GM12878 (cell line): Measurements from ENCODE around the gene TEC. TPM values are rescaled to one million over a fixed set of nuclear protein-coding genes. Genes with fewer than 3 reads are reported as not detected.

ENCODE experiments used
- ATAC-seq: fragments of 200-7000 bp; cut with Tn5 transposase; 3 replicates; pipeline ENCODE4 v1.9.1; 2020; ENCODE audit warnings: mild to moderate bottlenecking, moderate library complexity
- BruUV-seq: library from RNA; stranded (reverse); fragments of 400-500 nt; replicated peaks from 2 replicates; lab custom pipeline; 2021; lab: Mats Ljungman, UMichigan
- CTCF ChIA-PET: fragments of 300-600 bp; sonication (Branson Sonifier 250); formaldehyde crosslinking; extraction: SDS; loops from one replicate; lab custom pipeline; 2021; ENCODE audit warnings: inconsistent platforms; lab: Yijun Ruan, JAX
- POLR2A ChIA-PET: fragments of 350-600 bp; formaldehyde crosslinking; extraction: SDS; loops from one replicate; lab custom pipeline; 2021; ENCODE audit warnings: inconsistent platforms; lab: Charles Lee
- RAD21 ChIA-PET: fragments of 300-600 bp; sonication (Branson Sonifier 250); formaldehyde crosslinking; loops from one replicate; lab custom pipeline; 2023; ENCODE audit warnings: antibody characterized with exemption; ENCODE audit not compliant: unreplicated experiment; lab: Charles Lee
- SMC1A ChIA-PET: fragments of 300-600 bp; sonication (Branson Sonifier 250); formaldehyde crosslinking; loops from one replicate; lab custom pipeline; 2023; ENCODE audit not compliant: unreplicated experiment, uncharacterized antibody; lab: Charles Lee
- DNase-seq: peaks from one replicate; pipeline ENCODE4 v3.0.0-alpha.2; 2011; ENCODE audit warnings: low read depth, low spot score
- FAIRE-seq: peaks from 3 replicates; lab custom pipeline; 2011; peaks lifted over from hg19 to GRCh38; lab: Jason Lieb, UNC
- H2AFZ ChIP-seq: 2 replicates; pipeline ENCODE4 v1.6.0; 2011; ENCODE audit warnings: low read depth, low read length, control low read depth; ENCODE audit not compliant: control insufficient read depth
- H3K27ac ChIP-seq: 2 replicates; pipeline ENCODE4 v1.5.1; 2011; ENCODE audit warnings: control low read depth; ENCODE audit not compliant: control insufficient read depth, insufficient read depth
- H3K27me3 ChIP-seq, 2 experiments: replicated peaks in 1 of 2; 2 replicates each; pipeline versions ENCODE4 v1.6.0 to v1.6.1; 2011; ENCODE audit warnings: low read length in 1 of 2; ENCODE audit not compliant: control insufficient read depth in 2 of 2, insufficient read depth in 2 of 2
- H3K36me3 ChIP-seq, 2 experiments: 2 replicates each; pipeline ENCODE4 v1.5.1; 2011; ENCODE audit warnings: low read length in 1 of 2; ENCODE audit not compliant: control insufficient read depth in 2 of 2, insufficient read depth in 2 of 2
- H3K4me1 ChIP-seq: 2 replicates; pipeline ENCODE4 v1.6.1; 2011; ENCODE audit warnings: mild to moderate bottlenecking, low read length, moderate library complexity, mixed read lengths; ENCODE audit not compliant: control insufficient read depth, insufficient read depth
- H3K4me2 ChIP-seq: 2 replicates; pipeline ENCODE4 v1.6.0; 2011; ENCODE audit warnings: control low read depth; ENCODE audit not compliant: control insufficient read depth, insufficient read depth
- H3K4me3 ChIP-seq: fragments of 200-600 bp; sonication (generic); 2 replicates; pipeline ENCODE4 v1.5.1; 2016
- H3K79me2 ChIP-seq: 2 replicates; pipeline ENCODE4 v1.6.0; 2011; ENCODE audit warnings: low read length; ENCODE audit not compliant: control insufficient read depth, insufficient read depth
- H3K9ac ChIP-seq: 2 replicates; pipeline ENCODE4 v1.8.0; 2011; ENCODE audit warnings: low read length, control low read depth, mixed read lengths; ENCODE audit not compliant: control insufficient read depth, insufficient read depth
- H3K9me3 ChIP-seq: replicated peaks from 3 replicates; pipeline ENCODE4 v1.5.1; 2011; ENCODE audit warnings: mild to moderate bottlenecking, low read length; ENCODE audit not compliant: control insufficient read depth, insufficient read depth
- H4K20me1 ChIP-seq: 2 replicates; pipeline ENCODE4 v1.6.0; 2011; ENCODE audit not compliant: control insufficient read depth, insufficient read depth
- ESRRA ChIP-seq: IDR thresholded peaks from 2 replicates; pipeline ENCODE4 v1.6.1; 2012; ENCODE audit warnings: mild to moderate bottlenecking, low read length, improper control_type of control experiment
- HCFC1 ChIP-seq: fragments of 150-350 bp; IDR thresholded peaks from 2 replicates; pipeline ENCODE4 v1.6.1; 2014; ENCODE audit warnings: low read length
- KLF5 ChIP-seq: fragments of 450-650 bp; IDR thresholded peaks from 2 replicates; pipeline ENCODE4 v1.6.1; 2014; ENCODE audit warnings: mild to moderate bottlenecking; ENCODE audit not compliant: partially characterized antibody
- MEF2B ChIP-seq: fragments of 450-650 bp; IDR thresholded peaks from 2 replicates; pipeline ENCODE4 v1.6.1; 2018; ENCODE audit warnings: mild to moderate bottlenecking, moderate library complexity; ENCODE audit not compliant: partially characterized antibody, poor library complexity, severe bottlenecking
- SMAD5 ChIP-seq: IDR thresholded peaks from 2 replicates; pipeline ENCODE4 v1.6.1; 2016; ENCODE audit warnings: antibody characterized with exemption, low read depth
- SPI1 ChIP-seq: IDR thresholded peaks from 2 replicates; pipeline ENCODE4 v1.6.1; 2011; ENCODE audit warnings: low read depth, mild to moderate bottlenecking, low read length, moderate library complexity, borderline replicate concordance; ENCODE audit not compliant: insufficient read depth
- SUPT20H ChIP-seq: IDR thresholded peaks from 2 replicates; pipeline ENCODE4 v1.6.1; 2011; ENCODE audit warnings: low read depth, mild to moderate bottlenecking, low read length, moderate library complexity, borderline replicate concordance; ENCODE audit not compliant: control insufficient read depth
- YY1 ChIP-seq: IDR thresholded peaks from 2 replicates; pipeline ENCODE4 v1.6.1; 2011; ENCODE audit warnings: low read depth, mild to moderate bottlenecking, low read length
- WGBS: methylation state at CpG from one replicate; pipeline ENCODE4 v1.1.6; 2016; ENCODE audit warnings: low lambda C conversion rate; ENCODE audit not compliant: insufficient replicate concordance, insufficient coverage; ENCODE audit errors: missing lambda C conversion rate; 5-methylcytosine and 5-hydroxymethylcytosine counted together
- in situ Hi-C: fragments of 300-500 bp; cut with MboI; formaldehyde crosslinking; loops from 9 replicates; pipeline ENCODE4 v1.14.3; 2018; ENCODE audit warnings: mixed read lengths
- intact Hi-C: fragments of 100-400 bp; cut with micrococcal nuclease; formaldehyde crosslinking; loops from one replicate; pipeline ENCODE4 v1.14.2; 2022; ENCODE audit not compliant: unreplicated experiment
- polyA plus RNA-seq, 11 experiments: library from polyadenylated mRNA; depleted of rRNA in 4 of 11; unstranded in 6 of 11; stranded (reverse) in 5 of 11; fragments of >200 nt; fragmentation: Nextera tagmentation in 4 of 11; fragmentation: Illumina TruSeq in 1 of 11; extraction: Ambion mirVana in 4 of 11; extraction: Trizol in 1 of 11; gene quantifications; 1 replicate in 1 of 11; 2 replicates in 10 of 11; pipeline versions ENCODE4 v1.2.1 to v1.2.3, GENCODE V29; 2011 to 2016; ENCODE audit warnings: inconsistent platforms in 2 of 11, missing spikeins in 2 of 11, low read depth in 1 of 11
- total RNA-seq, 4 experiments: library from RNA; depleted of rRNA in 3 of 4; stranded (reverse); fragments of >200 nt in 3 of 4; fragmentation: Illumina TruSeq in 1 of 4; extraction: Trizol in 1 of 4; gene quantifications; 2 replicates each; pipeline versions ENCODE4 v1.2.1 to v1.2.3, GENCODE V29; 2013 to 2021

TEC gene
- total and polyA plus RNA-seq, 10 of the 15 experiments (the other 5 are each of a cell fraction or from before 2014, with no cell fraction given): 7.4 to 27.2 (median 17.1) TPM

DNA sequence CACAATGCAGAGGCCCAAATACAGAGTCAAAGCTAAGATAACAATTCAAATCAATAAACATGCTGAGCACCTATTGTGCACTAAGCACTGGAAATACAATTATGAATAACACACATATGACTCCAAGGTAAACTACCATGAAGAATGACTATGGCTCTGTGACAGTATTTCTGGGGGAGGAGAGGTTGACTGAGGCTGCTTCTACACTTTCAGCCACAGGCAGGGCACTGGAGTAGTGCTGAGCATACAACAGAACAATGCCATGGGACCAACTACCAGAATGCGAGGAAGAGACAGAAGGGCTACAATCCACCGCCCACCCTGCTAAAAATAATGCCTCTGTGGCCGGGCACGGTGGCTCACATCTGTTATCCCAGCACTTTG is 13.7 kb downstream of the TEC start:
- no peak overlapping the region for H3K4me2 ChIP-seq
- no peak overlapping the region for H3K9ac ChIP-seq
- peaks cover 10% of the 10 kb centered on the region for H3K4me1 ChIP-seq
- no peak overlapping the region for H3K27ac ChIP-seq
- intact Hi-C loops: no loop called here
- ChIA-PET CTCF (interaction anchor here (0.7 to 1.2 kb wide), 4 partner anchors 11 to 61 kb away, joined by 3 read pairs; no protein-coding TSS in a partner anchor), RAD21 (no interaction called here), POLR2A (interaction anchor here (0.6 to 1.7 kb wide), 6 partner anchors 12 to 57 kb away, joined by 3 to 7 read pairs (median 4); no protein-coding TSS in a partner anchor), SMC1A (interaction anchor here (1.0 to 2.1 kb wide), 6 partner anchors 9 to 52 kb away, joined by 3 to 6 read pairs (median 6); no protein-coding TSS in a partner anchor)
- ATAC-seq: peak; percentile 38
- no peaks in the 10 kb centered on the region; the same call in 1 of the 2 replicates for H4K20me1 ChIP-seq
- in situ Hi-C loops: no loop called here
- 92% methylated on average over 4 of the region's 4 CpGs for WGBS
- no peak overlapping the region for H2AFZ ChIP-seq
- H3K27me3 ChIP-seq: no peaks in the 10 kb centered on the region
- peaks cover 0 to 5% of the 10 kb centered on the region in 2 experiments; a peak in 1 of 4 replicates for H3K36me3 ChIP-seq
- no peaks in the 10 kb centered on the region for H3K9me3 ChIP-seq
- H3K79me2 ChIP-seq: peaks cover 85% of the 10 kb centered on the region
- DNase-seq: no peak
- FAIRE-seq: no peak
- H3K4me3 ChIP-seq: no peak overlapping the region
- TF ChIP-seq SPI1 (no peak), HCFC1 (no peak), SUPT20H (no peak), SMAD5 (no peak), ESRRA (no peak), YY1 (no peak), MEF2B (no peak), KLF5 (no peak)
- no TSS peak for BruUV-seq
